ENCODE data around the gene EDEM2. TPM values are rescaled to one million over a fixed set of nuclear protein-coding genes. Genes with fewer than 3 reads are reported as not detected.
"Not testable (repeated sequence)": the region's sequence is repeated elsewhere in the genome, so short reads cannot be mapped to it uniquely, and the experiment has no call there.

EDEM2 gene
- total RNA-seq, 1 donor from 2014 or later: 10.8 TPM

DNA sequence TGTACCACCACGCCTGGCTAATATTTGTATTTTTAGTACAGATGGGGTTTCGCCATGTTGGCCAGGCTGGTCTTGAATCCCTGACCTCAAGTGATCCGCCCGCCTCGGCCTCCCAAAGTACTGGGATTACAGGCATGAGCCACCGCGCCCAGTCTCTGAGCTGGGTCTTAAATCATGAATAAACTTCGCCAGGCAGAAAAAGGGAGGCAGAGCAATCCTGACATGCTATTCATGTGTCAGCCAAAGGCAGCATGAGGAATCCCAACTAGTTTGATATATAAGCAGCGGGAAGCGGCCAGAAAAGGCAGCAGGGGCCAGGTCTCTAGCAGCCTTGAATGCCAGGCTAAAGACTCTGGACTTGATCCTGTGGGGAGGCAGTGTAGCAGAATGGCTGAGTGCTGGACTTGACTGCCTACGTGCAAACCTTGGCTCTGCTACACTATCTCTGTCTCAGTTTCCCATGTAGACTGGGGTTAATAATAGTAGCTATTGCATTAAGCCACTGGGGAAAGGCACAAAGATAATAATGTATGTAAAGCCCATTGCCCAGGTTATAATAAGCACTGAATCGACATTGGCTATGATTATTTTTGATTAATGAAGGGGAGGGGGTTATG lies 26.5 kb upstream of the EDEM2 start:
- Mint-ChIP-seq H3K4me3 (ENCODE audit: unreplicated experiment) (no peak overlapping the region), H3K27ac (ENCODE audit: unreplicated experiment) (no peak overlapping the region), H3K27me3 (ENCODE audit: unreplicated experiment) (peaks cover 4% of the 10 kb centered on the region), H3K36me3 (ENCODE audit: unreplicated experiment) (no peaks in the 10 kb centered on the region), H3K9me3 (ENCODE audit: unreplicated experiment) (no peaks in the 10 kb centered on the region), H3K4me1 (ENCODE audit: low read depth, unreplicated experiment) (peaks cover 4% of the 10 kb centered on the region)
- no peak for DNase-seq
- TF ChIP-seq CTCF (IDR thresholded peaks at IDR 0.05; ENCODE audit: partially characterized antibody, unreplicated experiment): no peak

- Mint-ChIP-seq H3K27ac (ENCODE audit: unreplicated experiment) (no peak overlapping the region), H3K4me3 (ENCODE audit: unreplicated experiment) (no peak overlapping the region)
- TF ChIP-seq CTCF (IDR thresholded peaks at IDR 0.05; ENCODE audit: partially characterized antibody, unreplicated experiment): no peak
Observed at GRCh38 chr20:35172434-35172806, 25.3 kb upstream of the EDEM2 start.

DNA sequence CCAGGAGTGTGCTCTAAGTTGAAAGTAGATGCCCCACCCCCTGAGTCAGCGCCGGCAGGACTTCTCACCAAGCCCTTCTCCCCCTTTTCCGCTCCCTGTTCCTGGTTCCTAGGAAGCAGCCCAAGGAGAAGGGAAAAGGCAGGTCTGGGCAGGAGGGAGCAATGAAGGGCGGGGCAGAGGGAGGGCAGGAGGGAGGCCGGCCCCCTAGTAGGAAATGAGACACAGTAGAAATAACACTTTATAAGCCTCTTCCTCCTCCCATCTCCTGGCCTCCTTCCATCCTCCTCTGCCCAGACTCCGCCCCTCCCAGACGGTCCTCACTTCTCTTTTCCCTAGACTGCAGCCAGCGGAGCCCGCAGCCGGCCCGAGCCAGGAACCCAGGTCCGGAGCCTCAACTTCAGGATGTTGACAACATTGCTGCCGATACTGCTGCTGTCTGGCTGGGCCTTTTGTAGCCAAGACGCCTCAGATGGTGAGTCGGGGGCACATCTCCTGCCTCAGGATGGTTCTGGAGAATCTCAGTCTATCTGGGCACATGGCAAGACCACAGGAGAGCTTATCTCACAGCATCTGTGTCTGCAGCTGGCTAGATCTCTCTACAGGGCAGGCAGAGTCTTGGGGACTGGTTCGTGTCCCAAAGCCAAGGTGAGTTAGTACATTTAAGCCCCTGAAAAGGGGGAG lies 24.8 kb upstream of the EDEM2 start, which contains the start of gene PROCR:
Gene PROCR (plus strand): TSS at position 320 of the 681 bp plus-strand sequence. CDS start 83 bp downstream, at position 403.
- H3K36me3 Mint-ChIP-seq (ENCODE audit: unreplicated experiment): no peaks in the 10 kb centered on the region
- peaks cover 4% of the 10 kb centered on the region for H3K4me1 Mint-ChIP-seq (ENCODE audit: low read depth, unreplicated experiment)
- H3K4me3 Mint-ChIP-seq (ENCODE audit: unreplicated experiment): peak within 1 kb of the TSS; percentile 57
- DNase-seq: peak; percentile 35
- H3K9me3 Mint-ChIP-seq (ENCODE audit: unreplicated experiment): no peaks in the 10 kb centered on the region
- peaks cover 4% of the 10 kb centered on the region for H3K27me3 Mint-ChIP-seq (ENCODE audit: unreplicated experiment)
- no peak within 1 kb of the TSS for H3K27ac Mint-ChIP-seq (ENCODE audit: unreplicated experiment)
- TF ChIP-seq CTCF (IDR thresholded peaks at IDR 0.05; ENCODE audit: partially characterized antibody, unreplicated experiment): no peak

More at GRCh38 chr20:35172434-35172806, 25.3 kb upstream of the EDEM2 start:
- Mint-ChIP-seq H3K9me3 (ENCODE audit: unreplicated experiment) (no peaks in the 10 kb centered on the region), H3K36me3 (ENCODE audit: unreplicated experiment) (no peaks in the 10 kb centered on the region), H3K27me3 (ENCODE audit: unreplicated experiment) (peaks cover 4% of the 10 kb centered on the region), H3K4me1 (ENCODE audit: low read depth, unreplicated experiment) (peaks cover 4% of the 10 kb centered on the region)
- no peak for DNase-seq

DNA sequence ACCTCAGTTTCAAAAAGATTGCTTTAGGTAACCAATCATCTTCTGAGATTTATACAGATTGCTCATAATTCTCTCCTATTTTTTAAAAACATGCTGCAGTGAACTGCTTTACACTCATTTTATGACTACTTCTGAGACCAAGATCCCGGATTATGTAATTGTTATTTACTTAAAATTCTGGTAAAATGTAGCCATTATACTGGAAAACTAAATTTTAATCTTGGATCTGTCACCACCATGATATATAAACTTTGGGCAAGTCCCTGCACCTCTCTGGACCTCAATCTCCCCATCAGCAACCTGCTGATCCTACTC lies 24.3 kb upstream of the EDEM2 start:
- Mint-ChIP-seq H3K9me3 (ENCODE audit: unreplicated experiment) (no peaks in the 10 kb centered on the region), H3K36me3 (ENCODE audit: unreplicated experiment) (no peaks in the 10 kb centered on the region), H3K4me3 (ENCODE audit: unreplicated experiment) (no peak overlapping the region), H3K27me3 (ENCODE audit: unreplicated experiment) (peaks cover 4% of the 10 kb centered on the region), H3K4me1 (ENCODE audit: low read depth, unreplicated experiment) (peaks cover 4% of the 10 kb centered on the region), H3K27ac (ENCODE audit: unreplicated experiment) (no peak overlapping the region)
- TF ChIP-seq CTCF (IDR thresholded peaks at IDR 0.05; ENCODE audit: partially characterized antibody, unreplicated experiment): no peak
- DNase-seq: no peak

DNA sequence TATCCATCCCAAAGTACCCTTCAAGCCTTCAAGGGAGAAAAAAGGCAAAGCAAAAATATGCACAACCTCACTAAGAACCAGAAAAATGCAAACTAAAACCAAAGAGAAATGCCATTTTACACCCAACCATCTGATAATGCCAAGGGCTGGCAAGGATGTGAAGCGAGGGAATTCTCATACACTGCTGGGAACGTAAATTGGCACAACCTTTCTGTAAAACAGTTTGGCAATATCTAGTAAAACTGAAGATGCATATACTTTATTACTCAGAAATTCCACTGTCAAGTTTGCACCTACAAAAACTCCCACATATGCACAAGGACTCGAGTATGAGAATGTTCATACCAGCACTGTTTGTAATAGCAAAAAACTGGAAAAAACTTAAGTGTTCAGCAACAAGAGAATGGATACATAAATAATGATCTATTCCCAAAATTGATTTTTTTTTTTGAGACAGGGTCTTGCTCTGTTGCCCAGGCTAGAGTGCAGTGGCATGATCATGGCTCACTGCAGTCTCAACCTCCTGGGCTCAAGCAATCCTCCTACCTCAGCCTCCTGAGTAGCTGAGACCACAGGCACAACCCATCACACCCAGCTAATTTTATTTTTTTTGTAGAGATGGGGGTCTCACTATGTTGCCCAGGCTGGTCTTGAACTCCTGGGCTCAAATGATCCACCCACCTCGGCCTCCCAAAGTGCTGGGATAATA lies 21.7 kb upstream of the EDEM2 start:
- H3K27me3 Mint-ChIP-seq (ENCODE audit: unreplicated experiment); H3K9me3 Mint-ChIP-seq (ENCODE audit: unreplicated experiment); DNase-seq; H3K36me3 Mint-ChIP-seq (ENCODE audit: unreplicated experiment); H3K4me1 Mint-ChIP-seq (ENCODE audit: low read depth, unreplicated experiment); H3K27ac Mint-ChIP-seq (ENCODE audit: unreplicated experiment); H3K4me3 Mint-ChIP-seq (ENCODE audit: unreplicated experiment): not testable (repeated sequence)

Data from glutamatergic neuron (in vitro differentiated cells).